ENCODE results near the gene VSIG8.

VSIG8 gene

DNA sequence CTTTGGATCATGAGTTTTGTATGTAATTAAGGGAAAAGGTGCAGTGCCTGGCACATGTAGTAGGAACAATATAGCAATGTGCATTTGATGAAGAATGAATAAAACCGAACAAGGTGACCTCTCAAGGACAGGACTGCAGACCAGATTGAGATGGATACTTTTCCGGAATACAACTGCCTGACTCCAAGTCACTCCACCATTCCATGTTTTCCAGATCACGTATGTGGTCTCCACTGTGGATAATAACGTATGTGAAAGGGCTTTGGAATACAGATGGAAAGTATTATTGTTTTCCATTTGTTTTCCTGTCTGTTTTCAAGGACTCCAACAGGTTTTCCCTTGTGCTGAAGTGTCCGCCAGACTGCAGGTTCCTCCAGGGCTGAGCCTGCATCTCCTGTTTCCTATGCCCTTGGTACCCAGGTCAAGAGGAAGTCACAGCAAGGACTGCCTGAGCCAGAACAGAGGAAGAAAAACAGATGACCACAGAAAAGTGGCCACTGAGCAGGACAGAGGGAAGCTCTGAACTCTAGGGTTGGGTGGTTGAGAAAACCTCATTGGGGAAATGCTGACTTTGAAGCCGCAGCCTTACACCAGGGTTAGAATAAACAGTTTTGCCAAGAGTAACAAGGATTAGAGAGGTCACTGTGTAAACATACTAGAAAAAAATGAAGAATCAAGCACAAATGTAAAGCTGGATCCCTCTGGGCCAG is 33.5 kb upstream of the VSIG8 start:
- DNase-seq (ENCODE audit: low read depth, low spot score), result no peak
- TF ChIP-seq, protein P1, sequence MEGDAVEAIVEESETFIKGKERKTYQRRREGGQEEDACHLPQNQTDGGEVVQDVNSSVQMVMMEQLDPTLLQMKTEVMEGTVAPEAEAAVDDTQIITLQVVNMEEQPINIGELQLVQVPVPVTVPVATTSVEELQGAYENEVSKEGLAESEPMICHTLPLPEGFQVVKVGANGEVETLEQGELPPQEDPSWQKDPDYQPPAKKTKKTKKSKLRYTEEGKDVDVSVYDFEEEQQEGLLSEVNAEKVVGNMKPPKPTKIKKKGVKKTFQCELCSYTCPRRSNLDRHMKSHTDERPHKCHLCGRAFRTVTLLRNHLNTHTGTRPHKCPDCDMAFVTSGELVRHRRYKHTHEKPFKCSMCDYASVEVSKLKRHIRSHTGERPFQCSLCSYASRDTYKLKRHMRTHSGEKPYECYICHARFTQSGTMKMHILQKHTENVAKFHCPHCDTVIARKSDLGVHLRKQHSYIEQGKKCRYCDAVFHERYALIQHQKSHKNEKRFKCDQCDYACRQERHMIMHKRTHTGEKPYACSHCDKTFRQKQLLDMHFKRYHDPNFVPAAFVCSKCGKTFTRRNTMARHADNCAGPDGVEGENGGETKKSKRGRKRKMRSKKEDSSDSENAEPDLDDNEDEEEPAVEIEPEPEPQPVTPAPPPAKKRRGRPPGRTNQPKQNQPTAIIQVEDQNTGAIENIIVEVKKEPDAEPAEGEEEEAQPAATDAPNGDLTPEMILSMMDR (IDR thresholded peaks at IDR 0.05; ENCODE audit: low read depth, low read length), result no peak
- no peak overlapping the region for H3K4me3 ChIP-seq (ENCODE audit: low read depth, low read length)
- in situ Hi-C loops (cut with HindIII; ENCODE audit: low sequenced_read_pairs), result loop anchor here (25.0 kb wide), 1 partner anchor 109 kb away; the partner anchor contains the start of gene DUSP23

DNA sequence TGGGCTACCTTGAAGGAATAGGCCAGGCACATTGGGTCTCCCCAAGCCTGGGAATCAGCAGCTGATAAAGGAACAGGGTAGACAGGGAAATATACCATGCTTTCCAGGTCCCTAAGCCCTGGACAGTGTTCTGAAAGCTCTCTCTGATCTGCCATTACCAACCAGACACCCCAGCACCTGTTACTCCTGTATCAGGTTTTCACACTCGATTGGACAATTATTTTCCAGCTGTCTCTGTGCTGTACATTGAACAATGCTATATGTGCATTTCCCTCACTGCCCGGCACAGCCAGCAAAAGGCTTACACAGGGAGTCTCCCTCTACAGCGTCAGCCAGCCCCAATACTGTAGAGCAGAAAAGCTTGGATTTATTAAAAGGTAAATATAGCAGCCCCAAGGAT is 32.8 kb upstream of the VSIG8 start:
- TF ChIP-seq, protein P1 (IDR thresholded peaks at IDR 0.05; ENCODE audit: low read depth, low read length), result no peak
- no peak for DNase-seq (ENCODE audit: low read depth, low spot score)
- H3K4me3 ChIP-seq (ENCODE audit: low read depth, low read length), result no peak overlapping the region
- in situ Hi-C loops (cut with HindIII; ENCODE audit: low sequenced_read_pairs), result loop anchor here (25.0 kb wide), 1 partner anchor 108 kb away; the partner anchor contains the start of gene DUSP23

DNA sequence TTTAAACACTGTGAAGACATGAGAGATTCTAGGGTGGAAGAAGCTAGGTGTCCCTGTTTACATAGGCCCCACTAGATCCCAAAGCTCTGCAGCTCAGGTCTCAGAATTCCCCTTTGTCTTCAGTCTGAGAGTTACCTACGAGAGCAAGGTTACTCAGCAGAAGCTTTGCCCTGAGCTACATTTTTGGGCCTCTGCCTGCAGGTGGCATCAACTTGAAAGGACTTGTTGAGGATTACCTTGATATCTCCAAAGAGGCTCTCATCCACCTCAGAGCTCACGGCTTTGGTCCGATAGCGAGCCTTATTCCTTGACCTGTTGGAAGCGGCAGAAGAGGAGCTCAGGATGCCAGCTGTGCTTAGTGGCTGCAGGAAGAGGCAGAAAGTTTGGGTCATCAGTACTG is 30.5 kb upstream of the VSIG8 start:
- in situ Hi-C loops (cut with HindIII; ENCODE audit: low sequenced_read_pairs), result loop anchor here (25.0 kb wide), 1 partner anchor 106 kb away; the partner anchor contains the start of gene DUSP23
- TF ChIP-seq, protein P1 (IDR thresholded peaks at IDR 0.05; ENCODE audit: low read depth, low read length), result no peak
- DNase-seq (ENCODE audit: low read depth, low spot score), result no peak
- H3K4me3 ChIP-seq (ENCODE audit: low read depth, low read length), result no peak overlapping the region

DNA sequence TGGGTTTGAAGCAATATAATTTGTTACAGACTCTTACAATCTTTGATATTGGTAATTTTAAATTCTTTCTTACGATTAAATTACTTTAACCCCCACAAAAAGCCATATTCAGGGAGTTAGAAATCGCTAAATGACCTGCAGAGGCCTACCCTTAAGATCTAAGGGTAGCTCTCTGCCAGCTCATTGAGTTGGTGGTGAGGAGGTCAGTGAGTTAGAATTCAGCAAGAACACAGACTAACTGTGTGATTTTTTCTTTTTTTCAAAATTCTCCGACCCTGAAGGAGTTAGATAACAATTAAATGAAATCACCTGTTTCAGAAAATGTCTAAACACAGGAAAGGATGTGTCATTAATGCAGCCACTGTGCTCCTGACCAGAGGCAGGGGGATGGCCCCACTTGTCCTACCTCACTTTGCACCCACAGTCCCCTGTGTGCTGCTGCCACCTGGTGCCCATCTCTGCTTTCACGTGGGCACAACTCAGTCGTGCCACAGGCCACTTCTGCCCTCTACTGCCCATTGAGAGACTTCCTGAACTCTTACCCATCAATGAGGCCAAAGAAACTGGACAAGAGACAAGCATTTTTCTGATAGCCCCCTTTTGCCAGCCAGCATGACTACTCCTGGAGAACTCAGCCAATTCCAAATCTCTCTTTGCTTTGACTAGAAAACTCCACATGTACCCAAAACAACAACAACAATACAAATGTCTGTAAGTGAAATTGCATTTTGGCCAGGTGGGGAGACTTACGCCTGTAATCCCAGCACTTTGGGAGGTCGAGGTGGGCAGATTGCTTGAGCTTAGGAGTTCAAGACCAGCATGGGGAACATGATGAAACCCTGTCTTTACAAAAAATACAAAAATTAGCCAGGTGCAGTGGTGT is 29.1 kb upstream of the VSIG8 start:
- peak; percentile 92 for DNase-seq (ENCODE audit: low read depth, low spot score)
- TF ChIP-seq, protein P1 (IDR thresholded peaks at IDR 0.05; ENCODE audit: low read depth, low read length), result peak; percentile 98
- no peak overlapping the region for H3K4me3 ChIP-seq (ENCODE audit: low read depth, low read length)
- in situ Hi-C loops (cut with HindIII; ENCODE audit: low sequenced_read_pairs), result loop anchor here (25.0 kb wide), 1 partner anchor 104 kb away; the partner anchor contains the start of gene DUSP23

DNA sequence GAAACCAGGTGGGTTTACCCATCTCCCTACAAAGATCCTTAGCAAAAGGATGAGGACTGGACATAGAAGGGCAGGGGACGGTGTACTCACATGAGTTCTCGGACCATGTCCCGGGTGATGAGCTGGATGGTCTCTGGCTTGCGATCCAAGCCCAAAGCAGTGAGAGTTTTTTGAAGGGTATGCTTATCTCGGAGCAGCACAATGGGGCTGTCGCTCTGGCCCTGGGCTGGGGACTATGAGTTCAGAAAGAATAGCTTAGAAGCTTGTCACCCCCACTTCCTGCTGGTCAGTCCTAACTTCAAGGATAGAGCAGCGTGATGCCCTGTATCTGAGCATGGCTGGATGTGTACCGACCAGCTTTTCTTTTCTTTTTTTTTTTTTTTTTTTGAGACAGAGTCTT is 27.9 kb upstream of the VSIG8 start:
- TF ChIP-seq, protein P1 (IDR thresholded peaks at IDR 0.05; ENCODE audit: low read depth, low read length), result no peak
- DNase-seq (ENCODE audit: low read depth, low spot score), result no peak
- H3K4me3 ChIP-seq (ENCODE audit: low read depth, low read length), result no peak overlapping the region
- in situ Hi-C loops (cut with HindIII; ENCODE audit: low sequenced_read_pairs), result loop anchor here (25.0 kb wide), 1 partner anchor 103 kb away; the partner anchor contains the start of gene DUSP23

DNA sequence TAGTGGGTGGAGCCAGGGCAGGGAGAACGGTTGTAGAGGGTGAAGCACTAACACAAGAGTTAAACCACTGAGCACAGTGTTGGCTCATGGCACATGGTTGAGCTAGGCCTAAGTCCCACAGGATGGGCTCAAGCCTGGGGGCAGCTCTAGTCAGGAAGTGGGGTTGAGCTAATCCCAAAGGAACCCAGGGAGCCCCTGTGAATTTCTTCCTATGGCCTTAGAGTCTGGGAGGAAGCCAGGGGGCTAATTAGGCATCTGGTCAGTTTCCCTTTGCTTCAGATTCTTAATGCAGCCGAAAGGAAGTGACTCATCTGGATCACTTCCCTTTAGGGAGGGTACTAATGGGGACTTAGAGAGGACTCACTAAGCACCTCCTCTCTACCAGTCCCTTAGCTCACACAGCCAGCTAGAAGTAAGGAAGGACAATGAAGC is 27.4 kb upstream of the VSIG8 start:
- in situ Hi-C loops (cut with HindIII; ENCODE audit: low sequenced_read_pairs), result loop anchor here (25.0 kb wide), 1 partner anchor 103 kb away; the partner anchor contains the start of gene DUSP23
- TF ChIP-seq, protein P1 (IDR thresholded peaks at IDR 0.05; ENCODE audit: low read depth, low read length), result no peak
- peak; percentile 95 for DNase-seq (ENCODE audit: low read depth, low spot score)
- H3K4me3 ChIP-seq (ENCODE audit: low read depth, low read length), result no peak overlapping the region

All from astrocyte of the spinal cord (primary cell).